ENCODE data around the gene DAPK1.
A peak's percentile ranks its signal among the peaks of the same experiment; 100 is the strongest.

DAPK1 gene

DNA sequence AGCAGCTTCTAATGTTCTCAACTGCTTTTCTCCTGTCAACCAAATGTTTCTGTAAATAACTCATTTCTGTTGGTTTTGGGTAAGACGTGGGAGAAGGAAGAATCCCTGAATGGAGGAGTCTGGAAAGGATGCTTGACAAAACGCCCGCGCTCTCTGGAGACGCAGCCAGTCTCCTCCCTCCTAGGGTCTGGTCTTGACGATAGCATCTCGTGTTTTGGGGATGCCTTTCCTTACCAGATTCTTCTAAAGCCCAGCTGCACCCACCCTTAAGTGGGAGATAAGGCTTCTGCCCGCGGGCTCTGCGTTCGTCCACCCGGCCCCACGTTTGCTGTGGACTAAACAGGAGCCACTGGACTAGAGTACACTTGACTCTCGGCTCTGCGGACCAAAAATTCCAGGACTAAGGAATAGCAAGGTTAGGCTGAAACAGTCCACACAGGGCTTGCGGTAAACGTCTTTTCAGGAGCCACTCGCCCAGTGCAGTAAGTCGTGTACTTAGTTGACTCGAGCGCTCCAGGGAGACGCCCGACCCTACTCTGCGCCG lies 227.8 kb downstream of the DAPK1 start:
- TF ChIP-seq, protein P1, sequence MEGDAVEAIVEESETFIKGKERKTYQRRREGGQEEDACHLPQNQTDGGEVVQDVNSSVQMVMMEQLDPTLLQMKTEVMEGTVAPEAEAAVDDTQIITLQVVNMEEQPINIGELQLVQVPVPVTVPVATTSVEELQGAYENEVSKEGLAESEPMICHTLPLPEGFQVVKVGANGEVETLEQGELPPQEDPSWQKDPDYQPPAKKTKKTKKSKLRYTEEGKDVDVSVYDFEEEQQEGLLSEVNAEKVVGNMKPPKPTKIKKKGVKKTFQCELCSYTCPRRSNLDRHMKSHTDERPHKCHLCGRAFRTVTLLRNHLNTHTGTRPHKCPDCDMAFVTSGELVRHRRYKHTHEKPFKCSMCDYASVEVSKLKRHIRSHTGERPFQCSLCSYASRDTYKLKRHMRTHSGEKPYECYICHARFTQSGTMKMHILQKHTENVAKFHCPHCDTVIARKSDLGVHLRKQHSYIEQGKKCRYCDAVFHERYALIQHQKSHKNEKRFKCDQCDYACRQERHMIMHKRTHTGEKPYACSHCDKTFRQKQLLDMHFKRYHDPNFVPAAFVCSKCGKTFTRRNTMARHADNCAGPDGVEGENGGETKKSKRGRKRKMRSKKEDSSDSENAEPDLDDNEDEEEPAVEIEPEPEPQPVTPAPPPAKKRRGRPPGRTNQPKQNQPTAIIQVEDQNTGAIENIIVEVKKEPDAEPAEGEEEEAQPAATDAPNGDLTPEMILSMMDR (IDR thresholded peaks at IDR 0.05) = no peak
- intact Hi-C loops (cut with DNase I; ENCODE audit: low total_unique reads) = no loop called here
- Histone ChIP-seq H3K4me1 (peaks cover 0 to 32% (median 12%) of the 10 kb centered on the region in 4 donors), H3K4me3 (peak overlapping the region; percentile 67 to 77), H3K27me3 (no peaks in the 10 kb centered on the region), H3K9me3 (no peaks in the 10 kb centered on the region), H3K36me3 (peaks cover 26 to 30% (median 29%) of the 10 kb centered on the region in 3 donors), H3K27ac (peak overlapping the region; percentile 95 to 98)
- DNase-seq = peak in 1 of 2 donors; percentile 68

DNA sequence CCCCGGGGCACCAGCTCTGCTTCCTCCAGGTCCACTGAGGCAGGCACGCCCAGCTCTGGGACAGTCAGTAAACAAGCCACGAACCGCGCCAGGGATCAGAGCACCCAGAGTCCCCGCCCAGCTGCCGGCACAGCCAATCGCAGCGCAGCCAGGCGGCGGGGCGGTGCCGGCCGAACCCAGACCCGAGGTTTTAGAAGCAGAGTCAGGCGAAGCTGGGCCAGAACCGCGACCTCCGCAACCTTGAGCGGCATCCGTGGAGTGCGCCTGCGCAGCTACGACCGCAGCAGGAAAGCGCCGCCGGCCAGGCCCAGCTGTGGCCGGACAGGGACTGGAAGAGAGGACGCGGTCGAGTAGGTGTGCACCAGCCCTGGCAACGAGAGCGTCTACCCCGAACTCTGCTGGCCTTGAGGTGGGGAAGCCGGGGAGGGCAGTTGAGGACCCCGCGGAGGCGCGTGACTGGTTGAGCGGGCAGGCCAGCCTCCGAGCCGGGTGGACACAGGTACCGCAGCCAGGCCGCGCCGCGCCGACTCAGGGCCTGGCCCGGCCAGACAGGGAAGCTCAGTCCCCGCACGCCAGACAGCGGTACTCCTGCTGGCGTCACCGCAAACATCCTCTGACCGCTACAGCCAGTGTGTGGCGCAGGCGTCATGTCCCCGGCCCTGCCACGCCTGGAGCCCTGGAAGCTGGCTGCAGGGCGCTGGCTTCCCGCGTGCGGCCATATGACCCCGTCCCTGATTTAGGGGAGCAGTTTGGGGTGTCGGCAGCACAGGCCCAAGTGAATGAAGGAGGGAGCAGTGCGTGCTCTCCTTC lies 228.4 kb downstream of the DAPK1 start, which contains the start of gene CTSL:
CTSL (plus strand) TSS at position 220 of the 810 bp plus-strand sequence. CDS start 1,485 bp downstream, outside the sequence.
- H3K36me3 ChIP-seq = peaks cover 33 to 36% (median 35%) of the 10 kb centered on the region in 3 donors

DNA sequence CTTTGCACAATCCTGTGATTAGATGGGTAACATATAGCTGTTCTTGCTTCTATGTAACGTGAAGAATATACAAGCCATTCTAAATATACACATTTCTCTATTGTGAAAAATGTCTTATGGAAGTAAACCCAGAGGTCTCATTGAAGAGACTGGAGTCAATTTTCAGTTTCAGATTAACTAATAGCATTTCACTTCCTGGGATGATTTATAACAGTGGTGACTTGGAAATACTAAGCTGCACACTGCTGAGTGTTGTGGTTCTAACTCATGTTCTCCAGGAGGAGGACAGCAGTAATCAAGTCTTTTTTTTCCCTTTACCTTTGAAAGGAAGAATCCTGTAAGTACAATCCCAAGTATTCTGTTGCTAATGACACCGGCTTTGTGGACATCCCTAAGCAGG lies 231.6 kb downstream of the DAPK1 start:
- no peak overlapping the region for H3K4me3 ChIP-seq
- no peak for DNase-seq
- peaks cover 52 to 55% (median 54%) of the 10 kb centered on the region in 3 donors for H3K36me3 ChIP-seq
- intact Hi-C loops (cut with DNase I; ENCODE audit: low total_unique reads) = no loop called here
- H3K4me1 ChIP-seq = peaks cover 0 to 32% (median 12%) of the 10 kb centered on the region in 4 donors
- H3K27me3 ChIP-seq = no peaks in the 10 kb centered on the region
- no peak overlapping the region for H3K27ac ChIP-seq
- no peaks in the 10 kb centered on the region for H3K9me3 ChIP-seq
- TF ChIP-seq, protein P1 (IDR thresholded peaks at IDR 0.05) = no peak

More for the DNA sequence above, 228.4 kb downstream of the DAPK1 start, which contains the start of gene CTSL:
- TF ChIP-seq, protein P1 (IDR thresholded peaks at IDR 0.05) = peak in 1 of 2 experiments; percentile 20
- intact Hi-C loops (cut with DNase I; ENCODE audit: low total_unique reads) = no loop called here
- Histone ChIP-seq H3K4me1 (peaks cover 0 to 32% (median 12%) of the 10 kb centered on the region in 4 donors), H3K9me3 (no peaks in the 10 kb centered on the region), H3K27me3 (no peaks in the 10 kb centered on the region), H3K27ac (peak within 1 kb of the TSS; percentile 95 to 98), H3K4me3 (peak within 1 kb of the TSS; percentile 67 to 77)
- DNase-seq = peak; percentile 95 to 98

DNA sequence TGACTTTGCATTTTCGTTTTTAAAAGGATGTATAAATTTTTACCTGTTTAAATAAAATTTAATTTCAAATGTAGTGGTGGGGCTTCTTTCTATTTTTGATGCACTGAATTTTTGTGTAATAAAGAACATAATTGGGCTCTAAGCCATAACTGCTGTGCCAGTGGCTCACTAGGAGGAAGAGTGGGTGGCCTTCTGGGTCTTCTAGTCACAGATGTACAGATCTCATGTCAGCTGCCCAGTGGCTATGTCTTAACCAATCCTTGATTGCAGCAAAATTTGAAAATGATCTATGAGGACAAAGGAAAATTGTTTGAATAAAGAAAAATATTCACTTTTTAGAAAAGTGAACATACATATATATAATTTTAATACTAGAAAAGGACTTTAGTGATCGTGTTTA lies 233.7 kb downstream of the DAPK1 start:
- Histone ChIP-seq H3K9me3 (no peaks in the 10 kb centered on the region), H3K27ac (no peak overlapping the region), H3K36me3 (peaks cover 52 to 55% (median 54%) of the 10 kb centered on the region in 3 donors), H3K4me3 (no peak overlapping the region), H3K4me1 (peaks cover 0 to 32% (median 12%) of the 10 kb centered on the region in 4 donors), H3K27me3 (no peaks in the 10 kb centered on the region)
- no peak for DNase-seq
- intact Hi-C loops (cut with DNase I; ENCODE audit: low total_unique reads) = no loop called here
- TF ChIP-seq, protein P1 (IDR thresholded peaks at IDR 0.05) = no peak

DNA sequence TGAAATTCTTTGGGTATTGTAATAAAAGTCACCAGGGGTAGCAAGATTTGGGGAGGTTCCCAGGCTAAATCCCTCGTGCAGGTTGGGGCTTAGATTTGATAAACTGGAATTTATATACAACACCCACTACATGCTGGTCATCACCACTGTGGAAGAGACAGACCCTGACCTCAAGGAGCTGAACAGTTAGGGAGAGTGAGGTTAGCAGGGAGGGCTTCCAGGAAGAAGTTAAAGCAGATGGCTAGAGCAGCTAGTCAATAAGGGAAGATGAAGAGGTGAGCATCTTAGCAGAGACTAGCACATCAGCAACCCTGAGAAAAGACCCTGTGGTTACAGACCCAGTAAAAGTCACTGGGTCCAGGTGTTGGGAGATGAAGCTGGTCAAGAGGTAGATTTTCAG lies 234.7 kb downstream of the DAPK1 start:
- intact Hi-C loops (cut with DNase I; ENCODE audit: low total_unique reads) = no loop called here

More for the DNA sequence above, 234.7 kb downstream of the DAPK1 start:
- Histone ChIP-seq H3K36me3 (peaks cover 52 to 55% (median 54%) of the 10 kb centered on the region in 3 donors), H3K27me3 (no peaks in the 10 kb centered on the region), H3K27ac (no peak overlapping the region), H3K9me3 (no peaks in the 10 kb centered on the region), H3K4me1 (peaks cover 0 to 23% (median 5%) of the 10 kb centered on the region in 4 donors), H3K4me3 (no peak overlapping the region)
- TF ChIP-seq, protein P1 (IDR thresholded peaks at IDR 0.05) = no peak
- no peak for DNase-seq

Measured in tibial artery (tissue), 4 donors.